Stimulated activated naive B cell treated with anti-CD40 and anti-IgM and Interleukin-4, amounts not matched to agents 10 μg/mL and 1 μg/mL and 100 μg/mL, for 72 hours (primary cell): ENCODE results near the gene IRX4.

Experiments
- ATAC-seq, 2 donors: fragments of 150-1000 bp; cut with Tn5 transposase; replicated peaks; 2 replicates each; pipeline ENCODE4 v1.10.0; 2021; ENCODE audit warnings: moderate library complexity in 1 of 2
- DNase-seq: peaks from one replicate; pipeline ENCODE4 v3.0.0; 2021
- H3K27ac Mint-ChIP-seq: one replicate; pipeline ENCODE4 v1.8.0; 2022; ENCODE audit warnings: mild to moderate bottlenecking, mixed read lengths
- H3K27me3 Mint-ChIP-seq, 2 donors: one replicate each; pipeline ENCODE4 v1.8.0; 2022; ENCODE audit warnings: mixed read lengths in 2 of 2
- H3K36me3 Mint-ChIP-seq, 2 donors: one replicate each; pipeline ENCODE4 v1.8.0; 2022; ENCODE audit warnings: mixed read lengths in 2 of 2, mild to moderate bottlenecking in 1 of 2
- H3K4me1 Mint-ChIP-seq, 2 donors: one replicate each; pipeline ENCODE4 v1.8.0; 2022; ENCODE audit warnings: mixed read lengths in 2 of 2, mild to moderate bottlenecking in 1 of 2
- H3K4me3 Mint-ChIP-seq, 2 donors: one replicate each; pipeline ENCODE4 v1.8.0; 2022; ENCODE audit warnings: mild to moderate bottlenecking in 2 of 2, mixed read lengths in 2 of 2, moderate library complexity in 1 of 2
- H3K9me3 Mint-ChIP-seq, 2 donors: one replicate each; pipeline ENCODE4 v1.8.0; 2022; ENCODE audit warnings: mixed read lengths in 2 of 2, mild to moderate bottlenecking in 1 of 2

IRX4 gene

DNA sequence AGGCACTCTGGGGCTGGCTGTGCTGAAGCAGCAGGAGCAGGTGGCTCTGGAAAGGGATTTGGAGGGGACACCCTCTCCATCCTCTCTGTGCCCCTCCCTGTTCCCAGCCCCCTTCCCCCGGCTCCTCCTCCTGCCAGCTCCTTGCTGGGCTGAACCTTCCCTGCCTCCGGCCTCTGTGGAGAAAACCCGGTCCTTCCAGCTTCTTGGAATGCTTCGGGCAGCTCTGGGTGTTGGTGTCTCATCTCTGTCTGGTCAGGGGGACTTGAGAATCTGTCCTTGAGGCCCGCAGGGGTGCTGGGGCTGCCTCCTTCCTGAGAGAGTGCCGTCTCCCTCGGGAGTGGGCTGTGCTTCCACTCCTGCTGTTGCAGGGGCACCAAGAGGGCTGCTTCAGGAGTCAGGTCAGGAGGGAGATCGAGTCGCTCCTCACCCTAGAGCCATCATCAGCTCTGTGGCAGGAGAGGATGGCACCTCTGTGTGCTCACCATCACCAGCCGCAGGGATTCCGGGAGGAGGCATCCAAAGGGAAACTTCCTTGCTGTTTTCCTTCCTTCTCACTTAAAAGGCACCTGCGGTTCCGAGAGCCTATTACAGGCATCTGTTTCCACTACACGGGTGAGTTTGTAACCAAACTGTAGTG lies 50.9 kb downstream of the IRX4 start:
- peaks cover 7 to 11% of the 10 kb centered on the region in 2 donors for H3K27me3 Mint-ChIP-seq
- DNase-seq: no peak

DNA sequence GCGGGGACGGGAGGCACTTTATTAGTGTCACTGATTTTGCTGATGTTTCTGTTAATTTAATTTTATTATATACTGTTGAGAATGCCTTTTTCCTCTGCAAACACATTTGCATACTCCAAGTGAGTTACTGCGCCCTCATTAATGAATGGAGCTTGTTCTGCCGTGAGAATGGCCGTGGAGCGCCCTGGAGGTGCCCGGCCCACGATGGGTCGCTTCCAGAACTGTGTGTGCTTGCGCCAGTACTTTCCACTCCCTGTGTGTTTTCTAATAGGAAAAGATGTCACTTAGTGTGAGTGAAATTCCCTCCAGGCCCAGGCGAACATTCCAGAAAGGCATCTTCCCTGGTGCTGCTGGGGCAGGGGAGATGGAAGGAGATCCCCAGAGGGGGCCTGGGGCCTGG lies 51.5 kb downstream of the IRX4 start:
- H3K4me3 Mint-ChIP-seq: no peak overlapping the region
- no peak overlapping the region for H3K27ac Mint-ChIP-seq
- ATAC-seq: no peak
- H3K27me3 Mint-ChIP-seq: peaks cover 1 to 10% of the 10 kb centered on the region in 2 donors
- H3K4me1 Mint-ChIP-seq: no peaks in the 10 kb centered on the region
- H3K9me3 Mint-ChIP-seq: no peaks in the 10 kb centered on the region
- no peak for DNase-seq
- H3K36me3 Mint-ChIP-seq: peaks cover 10 to 11% of the 10 kb centered on the region in 2 donors

More for the DNA sequence above, 50.9 kb downstream of the IRX4 start:
- Mint-ChIP-seq H3K4me1 (no peaks in the 10 kb centered on the region), H3K9me3 (no peaks in the 10 kb centered on the region), H3K4me3 (no peak overlapping the region), H3K27ac (no peak overlapping the region), H3K36me3 (peaks cover 10 to 11% of the 10 kb centered on the region in 2 donors)
- ATAC-seq: no peak

DNA sequence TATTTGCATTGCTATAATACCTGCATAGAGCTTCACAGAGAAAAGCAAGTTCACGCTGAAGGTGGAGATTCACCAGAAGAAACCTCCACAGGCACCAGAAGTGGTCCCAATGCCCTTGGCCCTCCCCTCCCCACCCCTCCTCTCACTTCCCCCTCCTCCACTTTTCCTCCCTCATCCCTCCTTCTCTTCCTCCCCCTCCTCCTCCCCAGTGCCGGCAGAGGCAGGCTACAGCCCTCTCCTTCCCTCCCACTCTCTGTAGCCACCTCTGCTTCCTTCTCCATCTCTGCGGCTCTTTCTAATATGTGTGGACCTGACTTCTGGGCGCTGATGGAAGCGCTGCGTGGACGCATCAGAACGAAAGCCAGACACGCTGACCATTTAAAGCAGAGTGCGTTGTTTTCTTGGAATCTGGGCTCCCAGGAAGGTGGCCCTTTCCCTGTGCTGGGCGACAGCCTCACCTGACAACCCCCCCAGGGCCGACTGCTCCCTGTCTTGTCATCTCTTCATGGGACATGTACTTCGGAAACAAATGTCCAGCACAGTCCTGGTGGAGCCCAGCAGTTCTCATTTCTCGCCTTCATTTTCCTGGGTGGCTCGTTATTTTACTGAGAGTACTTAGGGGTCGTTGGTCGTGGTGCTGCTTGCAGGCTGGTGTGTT lies 52.0 kb downstream of the IRX4 start:
- Mint-ChIP-seq H3K36me3 (peaks cover 12 to 14% of the 10 kb centered on the region in 2 donors), H3K27me3 (peaks cover 0 to 10% of the 10 kb centered on the region in 2 donors), H3K27ac (no peak overlapping the region), H3K4me1 (no peaks in the 10 kb centered on the region), H3K9me3 (no peaks in the 10 kb centered on the region), H3K4me3 (no peak overlapping the region)
- no peak for DNase-seq
- no peak for ATAC-seq

DNA sequence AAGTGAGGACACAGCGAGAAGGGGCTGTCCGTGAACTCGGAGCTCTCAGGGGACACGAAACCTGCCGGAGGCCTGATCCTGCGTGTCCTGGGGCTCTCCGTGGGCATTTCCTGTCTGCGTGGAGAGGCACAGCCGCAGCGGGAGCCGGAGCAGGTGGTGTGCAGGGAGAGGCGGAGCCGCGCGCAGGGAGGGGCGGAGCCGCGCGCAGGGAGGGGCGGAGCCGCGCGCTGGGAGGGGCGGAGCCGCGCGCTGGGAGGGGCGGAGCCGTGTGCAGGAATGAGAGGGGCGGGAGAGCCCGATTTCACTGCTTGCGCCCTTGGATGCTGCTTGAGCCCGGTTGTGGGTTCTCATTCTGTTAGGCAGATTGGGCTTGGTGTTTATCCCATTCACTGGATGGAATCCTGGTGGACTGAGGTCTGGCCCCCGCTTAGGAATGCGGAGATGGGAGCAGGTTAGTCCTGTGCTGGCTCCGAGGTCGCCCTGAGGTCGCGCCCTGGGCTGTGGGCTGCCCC lies 54.8 kb downstream of the IRX4 start:
- no peaks in the 10 kb centered on the region for H3K4me1 Mint-ChIP-seq
- H3K4me3 Mint-ChIP-seq: no peak overlapping the region
- ATAC-seq: peak in 1 of 2 donors; percentile 33
- no peak overlapping the region for H3K27ac Mint-ChIP-seq
- no peaks in the 10 kb centered on the region for H3K9me3 Mint-ChIP-seq
- H3K27me3 Mint-ChIP-seq: no peaks in the 10 kb centered on the region
- H3K36me3 Mint-ChIP-seq: peaks cover 24 to 28% of the 10 kb centered on the region in 2 donors
- DNase-seq: no peak
